Activated CD8-positive, alpha-beta memory T cell treated with anti-CD3 and anti-CD28 coated beads, Interleukin-2, amount 50 U/mL, for 48 hours (primary cell): Measurements from ENCODE around the gene KPNB1.

ENCODE experiments used
- DNase-seq: peaks from one replicate; pipeline ENCODE4 v3.0.0-alpha.2; 2020

KPNB1 gene

DNA sequence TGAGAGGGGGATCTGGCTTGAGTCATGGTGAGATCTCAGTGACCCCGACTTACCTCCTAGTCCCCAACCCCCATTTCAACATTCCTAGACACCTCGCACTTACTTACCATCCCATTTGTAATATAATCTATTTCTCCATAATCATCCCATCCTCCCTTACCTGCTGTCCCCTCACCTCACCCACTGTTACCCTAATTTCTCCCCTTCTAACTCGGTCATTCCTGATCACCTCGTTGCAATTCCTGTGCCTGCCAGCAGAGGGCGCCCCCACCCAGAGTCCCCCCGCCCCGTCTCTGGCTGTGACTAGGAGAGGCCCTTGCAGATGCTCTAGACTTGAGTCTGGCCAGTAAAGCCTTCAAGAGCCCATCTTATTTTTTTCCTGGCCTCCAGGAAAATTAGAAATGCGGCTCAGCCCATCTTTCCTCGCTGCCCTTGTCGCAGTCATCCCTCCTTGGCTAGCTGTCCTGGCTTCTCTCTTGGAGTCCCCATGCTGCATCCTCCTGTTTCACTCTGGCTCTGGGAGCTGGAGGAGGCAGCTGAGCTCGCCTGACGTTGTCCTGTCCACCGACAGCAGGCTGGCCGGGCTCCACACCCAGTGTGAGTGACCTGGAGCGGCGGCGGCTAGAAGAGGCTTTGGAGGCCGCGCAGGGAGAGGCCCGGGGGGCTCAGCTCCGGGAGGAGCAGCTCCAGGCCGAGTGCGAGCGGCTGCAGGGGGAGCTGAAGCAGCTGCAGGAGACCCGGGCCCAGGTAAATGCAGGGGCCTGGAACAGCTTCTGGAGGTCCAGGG, 49.2 kb downstream of the KPNB1 start:
- peak; percentile 98 for DNase-seq

DNA sequence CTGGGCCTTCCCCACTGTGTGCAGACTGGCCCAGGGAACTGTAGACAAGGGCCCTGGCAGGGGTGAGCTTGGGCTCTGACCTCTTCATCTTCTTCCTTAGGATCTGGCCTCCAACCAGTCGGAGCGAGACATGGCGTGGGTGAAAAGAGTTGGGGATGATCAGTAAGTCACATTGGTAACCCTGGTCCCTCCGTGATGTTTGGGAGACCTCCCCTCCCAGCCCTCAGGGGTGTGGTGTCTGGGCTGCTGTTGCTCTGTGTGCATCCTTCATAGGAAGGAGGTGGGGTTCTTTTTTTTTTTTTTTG, 49.8 kb downstream of the KPNB1 start:
- DNase-seq = no peak

DNA sequence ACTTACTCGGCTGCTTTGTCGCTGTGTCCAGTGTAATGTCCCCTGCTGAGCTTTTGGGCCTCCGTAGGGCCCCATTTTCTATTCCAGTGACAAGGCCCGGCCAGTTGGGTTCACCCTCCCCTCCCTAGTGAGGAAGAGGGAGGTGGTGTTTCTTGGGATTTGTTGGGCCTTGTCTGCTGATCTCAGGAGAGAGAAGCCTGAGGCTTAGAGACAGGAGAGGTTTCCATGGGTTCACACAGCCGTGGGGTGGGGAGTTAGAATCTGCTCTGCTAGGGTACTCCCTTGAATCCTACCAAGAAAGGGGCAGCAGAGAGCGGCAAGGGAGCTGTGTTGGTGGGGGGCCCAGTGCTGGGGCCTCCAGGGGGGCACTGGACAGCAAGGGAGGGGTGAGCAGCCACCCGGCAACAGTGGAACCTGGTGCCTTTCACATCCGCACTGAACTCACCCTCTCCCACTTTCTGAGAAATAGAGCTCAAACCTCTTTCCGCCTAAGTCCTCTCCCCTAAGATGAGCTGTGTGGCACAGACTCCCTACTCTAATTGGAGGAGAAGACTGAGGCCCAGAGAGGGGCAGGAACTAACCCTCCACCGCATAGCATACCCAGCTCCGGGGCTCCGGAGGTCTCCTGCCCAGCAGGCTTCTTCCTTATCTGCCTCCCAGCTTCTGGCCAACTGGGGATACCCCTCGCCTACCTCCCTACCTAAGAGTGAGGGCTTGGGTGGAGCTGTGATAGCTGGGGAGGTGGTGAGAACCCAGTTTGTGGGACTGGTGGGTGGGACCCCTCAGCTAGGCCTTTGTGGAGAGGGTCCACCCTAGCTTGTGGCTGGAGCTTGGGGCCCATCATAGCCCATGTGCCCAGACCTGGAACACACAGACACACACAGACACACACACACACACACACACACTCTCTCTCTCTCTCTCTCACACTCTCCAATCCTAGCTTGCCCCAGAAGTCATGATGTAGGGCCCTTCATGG, 51.0 kb downstream of the KPNB1 start:
- DNase-seq = no peak

DNA sequence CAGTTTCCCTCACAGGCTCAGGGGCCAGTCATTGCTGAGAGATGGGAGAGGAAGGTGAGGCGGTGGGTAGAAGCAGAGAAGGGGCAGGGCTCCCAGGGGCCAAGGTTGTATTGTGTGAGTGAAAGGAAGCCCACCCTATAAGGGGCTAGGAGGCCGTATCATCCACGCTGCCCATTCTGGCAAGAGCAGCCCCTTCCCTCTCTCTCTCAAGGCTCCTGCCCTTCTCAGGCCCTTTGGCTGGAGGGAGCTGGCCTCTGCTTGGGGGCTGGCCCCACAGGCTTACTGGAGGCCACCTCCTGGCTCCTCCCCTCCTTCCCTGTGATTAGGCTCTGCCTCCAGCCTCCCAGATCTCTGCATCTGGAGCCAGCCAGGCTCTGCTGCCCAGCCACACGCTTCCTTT, 51.9 kb downstream of the KPNB1 start:
- DNase-seq = peak; percentile 58

GRCh38 chr17:47702391-47702995, 52.8 kb downstream of the KPNB1 start:
- peak; percentile 54 for DNase-seq

DNA sequence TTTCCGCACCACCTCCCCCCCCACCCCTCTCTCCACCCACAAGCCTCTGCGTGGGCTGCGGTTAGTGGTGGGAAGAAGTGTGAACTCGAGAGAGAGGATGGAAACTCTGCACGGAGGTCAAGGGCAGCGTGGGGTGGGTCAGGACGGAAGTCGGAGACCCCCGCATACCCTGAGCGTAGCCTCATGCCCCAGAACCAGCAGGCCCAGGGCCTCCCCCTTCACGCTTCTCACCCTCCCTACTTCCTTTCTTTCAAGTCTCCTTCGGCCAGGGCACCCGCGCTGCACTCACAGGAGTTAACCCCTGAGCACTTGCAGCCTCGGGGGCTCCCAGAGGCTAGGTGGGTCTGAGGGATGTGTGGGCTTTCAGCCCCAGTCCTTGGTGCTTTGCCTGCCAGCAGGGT, 53.5 kb downstream of the KPNB1 start:
- DNase-seq = peak; percentile 79

DNA sequence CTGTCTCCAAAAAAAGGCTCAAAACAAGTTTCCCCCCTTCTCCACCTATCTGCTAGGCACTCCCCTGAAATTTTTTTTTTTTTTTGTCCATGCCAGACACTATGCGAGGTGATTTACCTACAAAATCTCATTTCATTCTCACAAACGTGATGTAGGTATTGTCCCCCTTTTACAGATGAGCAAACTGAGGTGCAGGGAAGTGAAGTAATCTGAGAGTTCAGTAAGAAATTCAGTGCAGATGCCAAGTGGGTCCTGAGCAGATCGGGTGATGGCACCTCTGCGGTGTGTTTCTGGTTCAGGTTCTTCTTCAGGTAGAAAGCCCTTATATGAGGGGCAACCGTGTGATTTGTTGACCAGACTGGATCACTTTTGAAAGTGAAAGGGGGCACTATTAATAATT, 54.0 kb downstream of the KPNB1 start:
- DNase-seq = peak; percentile 55

- peak; percentile 63 for DNase-seq
Observed at GRCh38 chr17:47704116-47704515, 54.4 kb downstream of the KPNB1 start.

GRCh38 chr17:47704736-47705135, 55.0 kb downstream of the KPNB1 start:
- DNase-seq = peak; percentile 53

DNA sequence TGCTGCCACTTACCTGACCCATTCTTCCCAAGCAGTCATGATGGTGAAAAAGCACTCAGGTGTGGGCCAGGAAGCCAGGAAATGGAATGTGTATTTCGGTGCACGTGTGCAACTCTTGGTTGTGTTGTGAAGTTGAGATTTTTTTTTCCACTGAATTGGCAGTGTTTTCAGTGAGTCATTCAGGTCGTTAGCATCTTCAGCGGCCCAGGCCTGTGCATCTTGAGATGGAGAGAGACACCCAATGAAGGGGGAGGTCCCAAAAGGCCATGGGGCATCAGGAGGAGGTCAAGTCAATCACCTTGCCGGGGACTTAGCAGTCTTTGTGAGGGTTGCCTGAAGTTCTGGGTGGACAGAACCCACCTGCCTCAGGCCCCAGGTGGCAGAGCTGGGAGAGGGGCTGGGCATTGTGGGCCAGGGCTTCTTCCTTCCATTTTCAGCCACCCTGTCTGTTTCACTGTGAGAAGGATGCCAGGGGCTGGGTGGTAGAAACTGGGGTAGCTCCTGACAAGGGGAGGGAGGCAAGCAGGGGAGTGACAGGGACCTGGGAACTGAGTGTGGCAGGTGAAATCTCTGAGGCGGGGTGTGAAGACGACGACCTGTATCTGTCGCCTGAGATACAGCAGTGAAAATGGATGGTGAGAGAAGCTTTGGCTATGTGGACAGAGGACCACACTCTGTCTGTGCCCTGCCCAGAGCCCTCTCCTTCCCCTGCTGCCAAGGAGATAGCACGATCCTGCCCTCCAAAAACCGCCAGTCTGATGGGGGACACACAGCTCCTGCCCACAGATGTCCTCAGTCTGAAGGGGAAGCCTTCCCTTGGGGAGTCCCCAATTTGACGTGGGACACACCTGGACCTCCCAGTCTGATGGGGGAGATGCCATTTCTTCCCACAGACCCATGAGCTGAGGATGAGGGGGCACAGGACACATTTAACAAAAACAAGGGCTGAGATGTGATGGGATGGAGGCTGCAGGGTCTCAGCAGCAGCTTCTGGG, 56.1 kb downstream of the KPNB1 start:
- peak; percentile 78 for DNase-seq

DNA sequence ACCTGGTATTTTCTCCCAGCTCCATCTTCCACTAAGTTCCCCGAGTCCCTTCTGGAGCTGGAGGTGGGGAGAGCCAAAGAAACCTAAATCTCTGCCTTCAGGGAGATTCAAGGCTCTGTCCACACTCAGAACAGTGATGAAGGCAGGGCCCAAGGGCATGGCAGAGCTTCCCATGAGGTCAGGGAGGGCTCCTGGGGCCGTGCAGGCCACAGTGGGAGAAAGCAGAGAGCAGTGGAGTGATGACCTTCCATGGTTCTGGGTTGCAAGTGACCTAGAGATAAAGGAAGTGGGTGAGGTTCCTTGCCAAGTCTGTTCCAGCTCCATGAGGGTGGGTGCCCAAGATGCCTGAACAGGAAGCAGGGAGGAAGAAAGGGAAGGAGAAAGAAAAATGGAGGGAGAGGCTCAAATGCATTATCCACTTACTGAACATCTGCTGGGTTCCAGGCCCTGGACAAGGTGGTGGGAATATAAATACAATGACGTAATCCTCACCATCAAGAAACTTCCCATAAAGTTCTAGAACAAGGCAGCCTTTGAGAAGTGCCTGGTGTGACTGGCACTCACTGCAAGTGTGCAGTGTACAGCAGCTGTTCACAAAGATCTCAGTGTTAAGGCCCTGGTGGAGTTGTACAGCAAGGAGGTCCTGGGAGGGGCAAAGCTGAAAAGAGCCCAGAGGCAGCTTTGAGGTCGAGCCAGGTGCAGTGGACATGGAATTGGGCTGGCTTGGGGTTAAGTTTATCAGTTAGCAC, 57.5 kb downstream of the KPNB1 start:
- no peak for DNase-seq

GRCh38 chr17:47707884-47708283, 58.2 kb downstream of the KPNB1 start:
- DNase-seq = no peak

DNA sequence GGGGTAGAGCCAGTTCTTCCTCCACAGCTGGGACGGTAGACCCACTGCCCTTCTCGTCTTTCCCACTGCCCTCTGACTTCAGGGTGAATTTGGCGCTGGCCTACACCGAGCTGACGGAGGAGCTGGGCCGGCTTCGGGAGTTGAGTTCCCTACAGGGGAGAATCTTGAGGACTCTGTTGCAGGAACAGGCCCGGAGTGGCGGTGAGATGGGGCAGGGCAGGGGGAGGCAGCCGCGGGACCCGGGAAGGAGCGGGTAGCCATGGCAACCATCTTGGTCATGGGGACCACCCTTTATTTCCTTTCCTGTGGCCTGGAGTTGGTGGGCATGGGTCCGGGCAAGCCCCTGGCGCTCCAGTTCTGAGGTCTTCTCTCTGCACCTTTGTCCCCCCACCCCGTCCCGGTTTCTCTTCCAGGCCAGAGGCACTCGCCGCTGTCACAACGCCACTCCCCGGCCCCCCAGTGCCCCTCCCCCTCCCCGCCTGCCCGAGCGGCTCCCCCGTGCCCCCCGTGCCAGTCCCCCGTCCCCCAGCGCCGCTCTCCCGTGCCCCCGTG, 58.7 kb downstream of the KPNB1 start:
- DNase-seq = no peak

GRCh38 chr17:47708864-47709541, 59.3 kb downstream of the KPNB1 start:
- no peak for DNase-seq

- DNase-seq = no peak
Observed at GRCh38 chr17:47709594-47709993, 59.9 kb downstream of the KPNB1 start.

GRCh38 chr17:47711366-47712099, 61.8 kb downstream of the KPNB1 start:
- DNase-seq = no peak

GRCh38 chr17:47712330-47713023, 62.8 kb downstream of the KPNB1 start:
- no peak for DNase-seq

GRCh38 chr17:47713980-47714700, 64.4 kb downstream of the KPNB1 start:
- DNase-seq = no peak
